Liver (tissue), 9 donors: ENCODE results near the gene DIPK1B. TPM values are rescaled to one million over a fixed set of nuclear protein-coding genes. Genes with fewer than 3 reads are reported as not detected.

Experiments
- DNase-seq: peaks from one replicate; pipeline ENCODE4 v3.0.0-alpha.2; 2017; ENCODE audit warnings: low spot score
- H3K27ac ChIP-seq, 2 donors: one replicate each; pipeline ENCODE4 v1.7.0; 2013; ENCODE audit warnings: inconsistent platforms in 2 of 2, low read length in 2 of 2, control low read depth in 1 of 2, low read depth in 1 of 2, mild to moderate bottlenecking in 1 of 2
- H3K27me3 ChIP-seq, 4 donors: one replicate each; pipeline versions ENCODE4 v1.6.1 to v1.7.0; 2013; ENCODE audit warnings: low read length in 3 of 4, inconsistent platforms in 1 of 4, mild to moderate bottlenecking in 1 of 4, moderate library complexity in 1 of 4; ENCODE audit not compliant: control insufficient read depth in 4 of 4, insufficient read depth in 4 of 4
- H3K36me3 ChIP-seq, 4 donors: one replicate each; pipeline versions ENCODE4 v1.6.1 to v1.7.0; 2013; ENCODE audit warnings: low read length in 3 of 4, mild to moderate bottlenecking in 3 of 4, low read depth in 1 of 4, moderate library complexity in 1 of 4; ENCODE audit not compliant: control insufficient read depth in 4 of 4, insufficient read depth in 3 of 4
- H3K4me1 ChIP-seq, 4 donors: one replicate each; pipeline versions ENCODE4 v1.6.1 to v1.7.0; 2013; ENCODE audit warnings: low read length in 3 of 4, mild to moderate bottlenecking in 3 of 4, moderate library complexity in 1 of 4; ENCODE audit not compliant: control insufficient read depth in 4 of 4, insufficient read depth in 4 of 4
- H3K4me3 ChIP-seq, 3 donors: one replicate each; pipeline versions ENCODE4 v1.6.1 to v1.7.0; 2013; ENCODE audit warnings: low read length in 3 of 3, control low read depth in 1 of 3, low read depth in 1 of 3, mild to moderate bottlenecking in 1 of 3
- H3K9ac ChIP-seq, 2 donors: one replicate each; pipeline ENCODE4 v1.7.0; 2013; ENCODE audit warnings: low read length in 2 of 2, mild to moderate bottlenecking in 2 of 2, moderate library complexity in 2 of 2, control low read depth in 1 of 2, low read depth in 1 of 2
- H3K9me3 ChIP-seq, 4 donors: one replicate each; pipeline versions ENCODE4 v1.6.1 to v1.7.0; 2013; ENCODE audit warnings: low read length in 3 of 4; ENCODE audit not compliant: control insufficient read depth in 4 of 4
- ATF3 ChIP-seq: IDR thresholded peaks from 2 replicates; pipeline ENCODE4 v1.6.1; 2016; ENCODE audit warnings: antibody characterized with exemption
- CTCF ChIP-seq: fragments of 150-350 bp; IDR thresholded peaks from 2 replicates; pipeline ENCODE4 v1.5.1; 2017; ENCODE audit warnings: improper control_type of control experiment, low read depth, low read length; ENCODE audit not compliant: missing input control
- EGR1 ChIP-seq, 2 donors: IDR thresholded peaks; 2 replicates each; pipeline ENCODE4 v1.6.1; 2016 to 2018; ENCODE audit warnings: antibody characterized with exemption in 2 of 2, low read depth in 2 of 2
- FOXA1 ChIP-seq: IDR thresholded peaks from 2 replicates; pipeline ENCODE4 v1.6.1; 2016; ENCODE audit warnings: antibody characterized with exemption
- FOXA2 ChIP-seq: IDR thresholded peaks from 2 replicates; pipeline ENCODE4 v1.6.1; 2016; ENCODE audit warnings: antibody characterized with exemption
- GABPA ChIP-seq, 2 donors: IDR thresholded peaks in 1 of 2; conservative IDR thresholded peaks in 1 of 2; 2 replicates each; pipeline ENCODE4 v1.6.1; 2016; ENCODE audit warnings: antibody characterized with exemption in 2 of 2, mild to moderate bottlenecking in 1 of 2, moderate library complexity in 1 of 2
- HNF4A ChIP-seq, 2 donors: conservative IDR thresholded peaks; 2 replicates each; pipeline ENCODE4 v1.6.1; 2016; ENCODE audit warnings: antibody characterized with exemption in 2 of 2, mild to moderate bottlenecking in 2 of 2
- HNF4G ChIP-seq: IDR thresholded peaks from 2 replicates; pipeline ENCODE4 v1.6.1; 2016; ENCODE audit warnings: antibody characterized with exemption
- JUND ChIP-seq, 2 donors: IDR thresholded peaks; 2 replicates each; pipeline ENCODE4 v1.6.1; 2016; ENCODE audit warnings: antibody characterized with exemption in 2 of 2
- MAX ChIP-seq: IDR thresholded peaks from 2 replicates; pipeline ENCODE4 v1.6.1; 2016; ENCODE audit warnings: antibody characterized with exemption
- NR2F2 ChIP-seq: IDR thresholded peaks from 2 replicates; pipeline ENCODE4 v1.6.1; 2016; ENCODE audit warnings: antibody characterized with exemption
- RAD21 ChIP-seq, 2 donors: IDR thresholded peaks; 2 replicates each; pipeline ENCODE4 v1.6.1; 2016; ENCODE audit warnings: antibody characterized with exemption in 2 of 2, mild to moderate bottlenecking in 2 of 2
- REST ChIP-seq: IDR thresholded peaks from 2 replicates; pipeline ENCODE4 v1.6.1; 2016; ENCODE audit warnings: antibody characterized with exemption, mild to moderate bottlenecking
- RXRA ChIP-seq, 2 donors: IDR thresholded peaks; 2 replicates each; pipeline ENCODE4 v1.6.1; 2017 to 2018; ENCODE audit warnings: antibody characterized with exemption in 2 of 2, mild to moderate bottlenecking in 1 of 2
- SP1 ChIP-seq: IDR thresholded peaks from 2 replicates; pipeline ENCODE4 v1.6.1; 2018; ENCODE audit warnings: antibody characterized with exemption, mild to moderate bottlenecking
- TAF1 ChIP-seq: conservative IDR thresholded peaks from 2 replicates; pipeline ENCODE4 v1.6.1; 2016; ENCODE audit warnings: antibody characterized with exemption, mild to moderate bottlenecking
- YY1 ChIP-seq: IDR thresholded peaks from 2 replicates; pipeline ENCODE4 v1.6.1; 2016; ENCODE audit warnings: antibody characterized with exemption, mild to moderate bottlenecking
- ZBTB33 ChIP-seq: IDR thresholded peaks from 2 replicates; pipeline ENCODE4 v1.6.1; 2016; ENCODE audit warnings: antibody characterized with exemption
- WGBS: extraction: QIAGEN DNeasy Blood & Tissue Kit; methylation state at CpG from one replicate; pipeline ENCODE4 v1.1.7; 2013; 5-methylcytosine and 5-hydroxymethylcytosine counted together
- polyA plus RNA-seq, 2 donors: library from polyadenylated mRNA; stranded (reverse) in 1 of 2; unstranded in 1 of 2; fragments of 200-250 nt in 1 of 2; fragments of >200 nt in 1 of 2; fragmentation: Nextera tagmentation in 1 of 2; extraction: Ambion mirVana in 1 of 2; gene quantifications; one replicate each; pipeline versions ENCODE4 v1.2.1 to v1.2.3, GENCODE V29; 2013 to 2015
- total RNA-seq, 2 donors: library from RNA; depleted of rRNA; stranded (reverse); fragments of >200 nt; gene quantifications; one replicate each; pipeline ENCODE4 v1.2.3, GENCODE V29; 2014
- donor health status: healthy.
- donor health status: healthy.
- donor health status: healthy.
- donor health status: healthy.
- donor health status: healthy.

The DIPK1B gene
- total and polyA plus RNA-seq, 4 donors, result 2.3 to 19.7 (median 5.2) TPM

- TF ChIP-seq GABPA (IDR thresholded peaks at IDR 0.05 in 1 of 2, conservative IDR thresholded peaks at IDR 0.05 in 1 of 2) (no peak), REST (no peak), JUND (IDR thresholded peaks at IDR 0.05) (no peak), MAX (no peak), EGR1 (IDR thresholded peaks at IDR 0.05; ENCODE audit: low read depth in 2 of 2) (no peak), ZBTB33 (no peak), RAD21 (IDR thresholded peaks at IDR 0.05) (no peak), HNF4A (conservative IDR thresholded peaks at IDR 0.05) (peak; percentile 79 to 85), SP1 (peak; percentile 26), CTCF (no peak), NR2F2 (peak; percentile 16), RXRA (IDR thresholded peaks at IDR 0.05) (peak; percentile 43 to 51), TAF1 (no peak), FOXA1 (no peak), HNF4G (no peak), ATF3 (no peak), FOXA2 (no peak), YY1 (no peak)
- peaks cover 0 to 15% (median 3%) of the 10 kb centered on the region in 4 donors for H3K36me3 ChIP-seq
- DNase-seq, result no peak
- no peaks in the 10 kb centered on the region for H3K27me3 ChIP-seq
- WGBS, result 33% methylated on average over 14 of the region's 14 CpGs
- peaks cover 28 to 58% (median 45%) of the 10 kb centered on the region in 4 donors for H3K4me1 ChIP-seq
- H3K4me3 ChIP-seq, result no peak overlapping the region
- peak overlapping the region; percentile 23 to 60 for H3K27ac ChIP-seq
- no peak overlapping the region for H3K9ac ChIP-seq
- no peaks in the 10 kb centered on the region for H3K9me3 ChIP-seq
Observed at GRCh38 chr9:136672431-136673087, 39.8 kb upstream of the DIPK1B start.
